Neural progenitor cell (in vitro differentiated cells): Measurements from ENCODE around the gene OR5B17.

Experiments used
- EZH2phosphoT487 ChIP-seq: fragments of 200-600 bp; sonication (generic); IDR thresholded peaks from 2 replicates; pipeline ENCODE4 v1.6.1; 2017; ENCODE audit warnings: antibody characterized with exemption
- TF ChIP-seq, protein P1 (sequence below): fragments of 200-600 bp; sonication (generic); IDR thresholded peaks from 2 replicates; pipeline ENCODE4 v1.5.1; 2017; ENCODE audit warnings: antibody characterized with exemption, mild to moderate bottlenecking

DNA sequence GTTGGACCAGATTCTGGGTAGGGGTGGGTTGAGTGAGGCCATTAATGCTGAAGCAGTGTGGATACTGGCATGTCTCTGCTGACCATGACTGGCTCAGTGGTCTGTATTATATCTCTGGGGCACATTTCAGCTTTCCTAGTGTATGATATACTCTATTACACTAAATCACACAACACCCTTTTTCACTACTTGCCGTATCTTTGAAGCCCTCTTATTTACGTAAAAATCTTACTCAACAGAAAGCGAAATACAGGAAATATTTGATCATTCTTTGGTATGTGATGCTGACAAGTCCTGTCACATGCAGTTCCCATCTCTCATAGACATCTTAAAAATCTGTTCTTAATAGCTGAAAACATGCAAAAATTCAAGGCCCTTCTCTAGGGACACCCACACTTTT lies 40.3 kb downstream of the OR5B17 start:
- TF ChIP-seq, protein P1, sequence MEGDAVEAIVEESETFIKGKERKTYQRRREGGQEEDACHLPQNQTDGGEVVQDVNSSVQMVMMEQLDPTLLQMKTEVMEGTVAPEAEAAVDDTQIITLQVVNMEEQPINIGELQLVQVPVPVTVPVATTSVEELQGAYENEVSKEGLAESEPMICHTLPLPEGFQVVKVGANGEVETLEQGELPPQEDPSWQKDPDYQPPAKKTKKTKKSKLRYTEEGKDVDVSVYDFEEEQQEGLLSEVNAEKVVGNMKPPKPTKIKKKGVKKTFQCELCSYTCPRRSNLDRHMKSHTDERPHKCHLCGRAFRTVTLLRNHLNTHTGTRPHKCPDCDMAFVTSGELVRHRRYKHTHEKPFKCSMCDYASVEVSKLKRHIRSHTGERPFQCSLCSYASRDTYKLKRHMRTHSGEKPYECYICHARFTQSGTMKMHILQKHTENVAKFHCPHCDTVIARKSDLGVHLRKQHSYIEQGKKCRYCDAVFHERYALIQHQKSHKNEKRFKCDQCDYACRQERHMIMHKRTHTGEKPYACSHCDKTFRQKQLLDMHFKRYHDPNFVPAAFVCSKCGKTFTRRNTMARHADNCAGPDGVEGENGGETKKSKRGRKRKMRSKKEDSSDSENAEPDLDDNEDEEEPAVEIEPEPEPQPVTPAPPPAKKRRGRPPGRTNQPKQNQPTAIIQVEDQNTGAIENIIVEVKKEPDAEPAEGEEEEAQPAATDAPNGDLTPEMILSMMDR, result no peak
- TF ChIP-seq EZH2phosphoT487, result no peak
